ENCODE results near the gene RAB6A. TPM values are rescaled to one million over a fixed set of nuclear protein-coding genes. Genes with fewer than 3 reads are reported as not detected.

The RAB6A gene
- total RNA-seq, 2 donors from 2014 or later, result 94.7 to 104 TPM

DNA sequence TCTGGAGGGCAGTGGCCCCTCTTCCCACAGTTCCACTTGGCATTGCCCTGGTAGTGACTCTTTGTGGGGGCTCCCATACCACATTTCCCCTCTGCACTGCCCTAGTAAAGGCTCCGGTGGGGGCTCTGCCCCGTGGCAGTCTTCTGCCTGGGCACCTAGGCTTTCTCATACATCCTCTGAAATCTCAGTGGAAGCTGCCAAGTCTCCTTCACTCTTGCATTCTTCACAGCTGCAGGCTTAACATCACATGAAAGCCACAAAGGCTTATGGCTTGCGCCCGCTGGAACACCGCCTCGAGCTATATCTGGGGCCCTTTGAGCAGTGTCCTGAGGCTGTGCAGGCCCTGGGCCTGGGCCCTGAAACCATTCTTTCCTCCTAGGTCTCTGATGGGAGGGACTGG is 89.2 kb downstream of the RAB6A start:
- DNase-seq (ENCODE audit: low spot score), result no peak
- no peaks in the 10 kb centered on the region for H3K27me3 ChIP-seq
- peak overlapping the region; percentile 57 to 59 for H3K27ac ChIP-seq
- no peaks in the 10 kb centered on the region for H3K36me3 ChIP-seq
- peaks cover 0 to 10% of the 10 kb centered on the region in 2 donors for H3K4me1 ChIP-seq
- TF ChIP-seq, protein P1, sequence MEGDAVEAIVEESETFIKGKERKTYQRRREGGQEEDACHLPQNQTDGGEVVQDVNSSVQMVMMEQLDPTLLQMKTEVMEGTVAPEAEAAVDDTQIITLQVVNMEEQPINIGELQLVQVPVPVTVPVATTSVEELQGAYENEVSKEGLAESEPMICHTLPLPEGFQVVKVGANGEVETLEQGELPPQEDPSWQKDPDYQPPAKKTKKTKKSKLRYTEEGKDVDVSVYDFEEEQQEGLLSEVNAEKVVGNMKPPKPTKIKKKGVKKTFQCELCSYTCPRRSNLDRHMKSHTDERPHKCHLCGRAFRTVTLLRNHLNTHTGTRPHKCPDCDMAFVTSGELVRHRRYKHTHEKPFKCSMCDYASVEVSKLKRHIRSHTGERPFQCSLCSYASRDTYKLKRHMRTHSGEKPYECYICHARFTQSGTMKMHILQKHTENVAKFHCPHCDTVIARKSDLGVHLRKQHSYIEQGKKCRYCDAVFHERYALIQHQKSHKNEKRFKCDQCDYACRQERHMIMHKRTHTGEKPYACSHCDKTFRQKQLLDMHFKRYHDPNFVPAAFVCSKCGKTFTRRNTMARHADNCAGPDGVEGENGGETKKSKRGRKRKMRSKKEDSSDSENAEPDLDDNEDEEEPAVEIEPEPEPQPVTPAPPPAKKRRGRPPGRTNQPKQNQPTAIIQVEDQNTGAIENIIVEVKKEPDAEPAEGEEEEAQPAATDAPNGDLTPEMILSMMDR (IDR thresholded peaks at IDR 0.05), result no peak
- no peak overlapping the region for H3K4me3 ChIP-seq
- no peaks in the 10 kb centered on the region for H3K9me3 ChIP-seq

DNA sequence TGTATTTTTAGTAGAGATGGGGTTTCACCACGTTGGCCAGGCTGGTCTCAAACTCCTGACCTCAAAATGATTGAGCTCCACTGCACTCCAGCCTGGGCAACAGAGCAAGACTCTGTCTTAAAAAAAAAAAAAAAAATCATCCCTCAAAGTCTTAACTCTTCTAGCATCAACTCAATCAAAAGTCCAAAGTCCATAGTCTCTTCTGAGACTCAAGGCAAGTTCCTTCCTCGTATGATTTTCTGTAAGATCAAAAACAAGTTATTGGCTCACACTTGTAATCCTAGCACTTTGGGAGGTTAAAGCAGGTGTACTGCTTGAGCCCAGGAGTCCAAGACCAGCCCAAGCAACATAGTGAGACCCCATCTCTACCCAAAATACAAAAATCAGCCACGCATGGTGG is 90.1 kb downstream of the RAB6A start:
- DNase-seq (ENCODE audit: low spot score), result no peak
- Histone ChIP-seq H3K9me3 (no peaks in the 10 kb centered on the region), H3K36me3 (no peaks in the 10 kb centered on the region), H3K27me3 (no peaks in the 10 kb centered on the region), H3K4me1 (peaks cover 0 to 10% of the 10 kb centered on the region in 2 donors), H3K4me3 (no peak overlapping the region), H3K27ac (no peak overlapping the region)
- TF ChIP-seq, protein P1 (IDR thresholded peaks at IDR 0.05), result no peak

DNA sequence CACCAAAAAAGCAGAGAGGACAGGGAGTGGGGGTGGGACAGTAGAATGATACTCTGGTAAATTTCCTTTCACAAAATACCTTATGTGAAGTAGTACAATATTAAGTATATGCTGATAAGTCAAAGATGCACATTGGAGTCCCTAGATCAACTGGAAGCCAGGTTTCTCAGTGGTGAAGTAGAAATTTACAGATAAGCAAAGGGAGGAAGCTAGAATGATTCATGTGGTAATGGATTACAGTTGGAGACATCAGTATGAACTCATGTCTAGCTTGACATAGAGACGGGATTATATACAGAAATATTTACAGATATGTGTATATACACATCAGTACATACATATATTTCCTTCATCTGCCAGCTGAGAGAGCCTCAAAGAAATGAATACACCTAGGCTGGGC is 93.0 kb downstream of the RAB6A start:
- Histone ChIP-seq H3K27me3 (no peaks in the 10 kb centered on the region), H3K36me3 (no peaks in the 10 kb centered on the region), H3K4me1 (peaks cover 0 to 28% of the 10 kb centered on the region in 2 donors), H3K4me3 (no peak overlapping the region), H3K27ac (no peak overlapping the region), H3K9me3 (no peaks in the 10 kb centered on the region)
- TF ChIP-seq, protein P1 (IDR thresholded peaks at IDR 0.05), result no peak
- DNase-seq (ENCODE audit: low spot score), result no peak

DNA sequence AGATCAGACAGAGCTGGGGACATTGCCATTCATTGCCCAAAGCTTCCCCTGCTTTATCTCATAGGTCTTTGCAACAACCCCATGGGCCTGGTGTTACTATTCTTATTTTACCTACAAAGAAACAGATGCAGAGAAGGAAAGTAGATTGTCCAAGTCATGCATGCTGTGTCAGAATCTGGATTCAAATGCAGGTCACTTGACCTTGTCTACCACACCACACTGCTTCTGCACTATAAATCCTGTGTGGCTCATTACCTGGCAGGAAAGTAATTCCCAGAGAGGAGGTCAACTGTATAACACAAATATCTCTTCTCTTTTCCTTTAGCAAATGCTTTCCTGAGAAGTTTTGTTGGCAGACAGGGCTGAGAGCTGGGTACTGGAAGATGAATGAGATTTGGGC is 96.0 kb downstream of the RAB6A start:
- Histone ChIP-seq H3K27ac (no peak overlapping the region), H3K4me3 (no peak overlapping the region), H3K4me1 (peaks cover 0 to 30% of the 10 kb centered on the region in 2 donors), H3K9me3 (no peaks in the 10 kb centered on the region), H3K27me3 (no peaks in the 10 kb centered on the region), H3K36me3 (no peaks in the 10 kb centered on the region)
- TF ChIP-seq, protein P1 (IDR thresholded peaks at IDR 0.05), result no peak
- no peak for DNase-seq (ENCODE audit: low spot score)

GRCh38 chr11:73663604-73664495 is 97.0 kb downstream of the RAB6A start:
- Histone ChIP-seq H3K9me3 (no peaks in the 10 kb centered on the region), H3K36me3 (no peaks in the 10 kb centered on the region), H3K27me3 (no peaks in the 10 kb centered on the region), H3K27ac (no peak overlapping the region), H3K4me3 (no peak overlapping the region), H3K4me1 (peaks cover 0 to 30% of the 10 kb centered on the region in 2 donors)
- no peak for DNase-seq (ENCODE audit: low spot score)
- TF ChIP-seq, protein P1 (IDR thresholded peaks at IDR 0.05), result no peak

All from right atrium auricular region (tissue), 2 donors.